GM19328 (cell line): Measurements from ENCODE around the gene KRT16.
"Not testable (repeated sequence)": the region's sequence is repeated elsewhere in the genome, so short reads cannot be mapped to it uniquely, and the experiment has no call there.

ENCODE experiments used
- ATAC-seq: cut with Tn5 transposase; IDR thresholded peaks from one replicate; pipeline ENCODE4 v1.9.1; 2021; ENCODE audit warnings: mild to moderate bottlenecking, moderate library complexity; ENCODE audit not compliant: unreplicated experiment

The KRT16 gene

DNA sequence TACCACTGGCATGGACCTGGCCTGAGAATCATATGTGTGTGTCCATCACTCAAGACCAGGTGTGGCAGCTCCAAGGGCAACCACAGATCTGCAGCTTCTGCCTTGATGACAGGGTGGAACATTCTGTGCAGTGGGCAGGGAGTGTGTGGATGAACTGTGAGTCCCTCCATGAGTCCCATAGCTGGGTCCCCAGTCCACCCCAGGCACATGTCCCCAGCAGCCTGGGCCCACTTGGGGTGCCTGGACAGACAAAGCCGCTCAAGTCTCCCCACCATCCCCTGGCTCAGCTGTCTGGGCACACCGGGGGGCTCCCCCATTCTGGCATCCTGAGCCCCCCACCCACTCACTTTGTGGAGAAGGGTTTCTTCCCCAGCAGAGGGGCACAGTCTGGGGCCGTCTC lies 4.6 kb upstream of the KRT16 start:
- no peak for ATAC-seq

GRCh38 chr17:41616486-41616885 lies 3.9 kb upstream of the KRT16 start:
- ATAC-seq, result not testable (repeated sequence)

DNA sequence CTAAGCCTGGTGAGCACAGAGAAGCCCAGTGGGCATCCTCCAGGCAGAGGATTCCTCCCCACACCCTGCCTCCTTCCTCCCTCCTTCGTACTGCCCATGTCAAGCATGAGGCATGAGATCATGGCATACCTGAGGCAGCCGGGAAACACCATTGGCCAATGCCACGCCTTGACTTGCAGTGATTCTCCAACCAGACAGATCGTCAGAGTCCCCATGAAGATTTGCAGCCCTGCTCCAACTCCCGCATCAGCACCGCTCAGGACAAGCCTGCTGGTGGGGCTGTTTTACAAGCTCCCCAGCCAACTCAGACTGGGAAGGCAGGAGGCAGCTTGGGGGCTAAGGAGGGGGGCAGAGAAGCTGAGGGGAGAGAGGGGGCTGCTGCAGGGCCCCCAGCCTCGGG lies 2.9 kb upstream of the KRT16 start:
- ATAC-seq, result no peak

DNA sequence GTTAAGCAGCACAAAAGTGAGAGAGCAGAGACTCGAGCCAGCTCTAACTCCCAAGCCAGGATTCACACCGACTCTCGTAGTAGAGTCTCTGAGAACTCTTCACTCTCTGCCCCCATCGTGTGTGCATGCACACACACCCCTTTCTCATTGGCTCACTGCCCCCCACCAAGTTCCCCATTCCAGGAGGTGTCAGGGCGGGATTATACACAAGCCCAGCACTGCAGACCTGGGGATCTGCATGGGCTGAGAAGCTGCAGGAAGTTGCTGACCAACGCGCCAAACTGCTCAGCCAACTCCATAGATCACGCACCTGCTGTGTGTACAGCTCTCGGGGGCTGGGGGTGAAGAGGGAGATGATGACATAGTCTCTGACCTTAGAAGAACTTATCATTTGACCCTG lies 2.2 kb upstream of the KRT16 start:
- ATAC-seq, result not testable (repeated sequence)

DNA sequence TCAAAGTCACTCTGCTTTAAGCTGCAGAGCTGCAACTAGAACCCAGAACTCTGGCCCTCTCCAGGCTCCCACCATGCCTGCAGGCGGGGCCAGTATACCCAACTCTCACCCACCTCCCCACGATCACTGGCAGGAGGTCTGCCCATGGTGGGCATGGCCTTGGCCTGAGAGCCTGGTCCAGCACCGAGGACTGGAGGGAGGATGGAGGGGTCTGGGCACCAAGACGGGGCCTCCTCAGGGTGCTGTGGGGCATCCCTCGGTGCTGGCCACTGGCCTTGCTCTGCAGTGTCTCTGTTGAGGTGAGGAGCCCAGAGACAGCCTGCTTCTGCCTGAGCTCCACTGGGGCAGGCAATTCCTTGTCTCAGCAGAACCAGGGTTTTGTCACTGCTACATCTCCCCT lies 1.5 kb upstream of the KRT16 start:
- no peak for ATAC-seq

DNA sequence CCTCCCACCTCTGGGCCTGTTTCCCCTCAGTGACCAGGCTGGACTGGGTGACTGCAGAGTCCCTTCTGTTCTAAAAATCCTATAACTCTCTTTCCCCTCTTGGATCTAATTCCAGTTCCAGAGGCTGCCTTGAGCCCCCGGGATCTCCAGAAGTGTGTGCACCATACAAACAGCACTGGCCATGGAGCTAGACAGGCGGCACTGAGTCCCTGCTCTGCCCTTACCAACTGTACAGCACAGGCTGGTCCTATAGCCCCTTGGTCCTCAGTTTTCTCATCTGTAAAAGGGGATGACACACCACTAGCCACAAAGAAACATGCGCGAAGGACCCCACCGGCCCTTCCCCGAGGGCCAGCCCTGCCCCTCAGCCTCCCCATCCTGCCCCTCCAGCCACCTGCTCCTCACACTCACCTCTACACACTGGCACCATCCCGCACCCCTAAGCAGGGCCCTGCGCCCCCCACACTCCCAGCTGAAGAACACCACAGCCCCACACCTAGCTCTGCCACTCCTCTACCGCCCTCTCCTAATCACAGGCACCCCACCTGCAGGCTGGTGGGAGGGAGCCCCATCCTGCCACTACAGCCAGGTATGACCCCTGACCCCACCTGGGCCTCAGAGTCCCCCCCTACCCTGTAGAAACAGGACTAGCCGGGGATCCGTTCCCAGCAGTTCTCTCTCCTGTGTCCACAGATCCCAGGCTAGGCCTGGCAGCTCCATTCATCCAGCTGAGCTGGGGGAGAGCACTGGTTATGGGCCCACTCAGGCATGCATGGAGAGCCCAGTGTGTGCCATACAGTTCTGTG lies 913 bp upstream of the KRT16 start:
- no peak for ATAC-seq

- no peak for ATAC-seq
Measured at GRCh38 chr17:41610965-41611640, 1.5 kb downstream of the KRT16 start.

DNA sequence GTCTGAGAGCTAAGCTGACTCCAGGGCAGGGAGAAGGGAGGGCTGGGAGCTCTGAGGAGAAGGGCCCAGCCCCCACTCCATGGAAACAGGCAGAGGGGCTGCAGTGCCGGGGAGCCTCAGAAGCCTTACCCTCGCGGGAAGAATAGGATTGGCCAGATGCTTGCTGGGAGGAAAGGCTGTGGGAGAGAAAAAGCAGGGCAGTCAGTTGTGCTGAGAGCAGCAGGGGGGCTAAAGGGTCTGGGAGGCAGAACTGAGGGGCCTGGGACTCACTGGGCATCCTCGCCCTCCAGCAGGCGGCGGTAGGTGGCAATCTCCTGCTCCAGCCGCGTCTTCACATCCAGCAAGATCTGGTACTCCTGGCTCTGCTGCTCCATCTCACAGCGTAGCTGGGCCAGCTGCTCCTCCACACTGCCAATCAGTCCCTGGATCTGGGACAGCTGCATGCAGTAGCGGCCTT lies 2.5 kb downstream of the KRT16 start:
- not testable (repeated sequence) for ATAC-seq

- not testable (repeated sequence) for ATAC-seq
Measured at GRCh38 chr17:41606930-41607329, 5.6 kb downstream of the KRT16 start.

DNA sequence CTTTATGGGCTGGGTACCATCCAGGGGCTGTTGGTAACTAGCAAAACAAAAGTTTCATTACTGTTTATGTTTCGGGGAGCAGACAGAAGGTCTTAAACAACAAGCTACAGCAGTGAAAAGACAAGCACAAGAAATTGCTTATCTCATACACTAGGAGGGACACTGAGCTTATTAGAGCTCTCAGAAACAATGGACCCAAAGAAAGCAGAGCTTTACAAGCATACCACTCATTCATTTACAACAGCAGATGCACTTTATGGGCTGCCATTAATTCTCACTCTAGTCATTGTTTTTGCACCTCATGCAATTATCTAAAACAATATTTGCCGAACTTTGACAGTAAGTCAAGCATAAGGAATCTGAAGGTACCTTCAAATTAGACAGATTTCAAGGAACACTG lies 10.0 kb downstream of the KRT16 start:
- ATAC-seq, result no peak

GRCh38 chr17:41600318-41600717 lies 12.2 kb downstream of the KRT16 start:
- ATAC-seq, result no peak

GRCh38 chr17:41599680-41600079 lies 12.9 kb downstream of the KRT16 start:
- no peak for ATAC-seq

GRCh38 chr17:41595585-41595984 lies 17.0 kb downstream of the KRT16 start:
- no peak for ATAC-seq

DNA sequence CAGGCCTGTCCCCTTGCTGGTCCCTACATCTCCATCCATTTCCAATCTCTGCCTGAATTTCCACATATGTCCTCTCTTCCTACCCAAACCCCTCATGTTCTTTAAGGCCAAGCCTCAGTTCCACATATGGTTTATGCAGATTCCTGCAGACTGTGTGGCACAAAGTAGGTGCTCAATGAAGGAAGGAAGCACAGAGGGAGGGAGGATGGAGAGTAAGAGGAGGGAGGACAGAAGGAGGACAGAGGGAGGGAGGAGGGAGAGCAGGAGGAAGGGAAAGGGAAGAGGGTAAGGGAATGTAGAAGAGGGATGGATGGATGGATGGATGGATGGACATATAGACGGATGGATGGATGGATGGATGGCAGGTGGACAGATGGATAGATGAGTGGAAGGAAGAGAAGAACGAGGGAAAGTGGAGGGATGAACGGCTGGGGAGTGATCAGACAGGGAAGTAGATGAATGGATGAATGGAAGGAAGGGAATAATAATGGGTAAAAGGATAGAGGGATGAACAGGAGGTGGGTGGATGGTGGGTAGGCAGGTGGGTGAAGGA lies 18.1 kb downstream of the KRT16 start:
- ATAC-seq, result no peak

- no peak for ATAC-seq
Measured at GRCh38 chr17:41593306-41593981, 19.1 kb downstream of the KRT16 start.

GRCh38 chr17:41592601-41593305 lies 19.8 kb downstream of the KRT16 start:
- no peak for ATAC-seq

DNA sequence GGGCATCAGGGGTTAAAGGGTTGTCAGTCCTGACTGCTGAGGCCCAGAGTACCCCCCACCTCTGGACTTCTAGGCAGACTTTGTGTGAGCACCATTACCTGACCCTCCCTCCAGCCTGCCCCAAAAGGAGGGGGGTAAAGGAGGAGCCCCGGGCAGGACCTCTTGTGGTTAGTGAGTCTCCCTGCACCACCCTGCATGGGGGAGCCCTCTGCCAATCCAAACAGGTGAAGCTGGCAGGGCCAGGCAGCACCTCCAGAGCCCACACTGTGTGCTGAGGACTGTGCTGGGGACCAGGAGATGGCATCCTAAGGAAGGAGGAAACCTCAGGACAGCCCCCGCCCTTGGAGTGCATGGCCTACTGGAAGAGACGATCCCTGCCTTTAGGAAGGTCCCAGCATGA lies 23.3 kb downstream of the KRT16 start:
- ATAC-seq, result no peak

DNA sequence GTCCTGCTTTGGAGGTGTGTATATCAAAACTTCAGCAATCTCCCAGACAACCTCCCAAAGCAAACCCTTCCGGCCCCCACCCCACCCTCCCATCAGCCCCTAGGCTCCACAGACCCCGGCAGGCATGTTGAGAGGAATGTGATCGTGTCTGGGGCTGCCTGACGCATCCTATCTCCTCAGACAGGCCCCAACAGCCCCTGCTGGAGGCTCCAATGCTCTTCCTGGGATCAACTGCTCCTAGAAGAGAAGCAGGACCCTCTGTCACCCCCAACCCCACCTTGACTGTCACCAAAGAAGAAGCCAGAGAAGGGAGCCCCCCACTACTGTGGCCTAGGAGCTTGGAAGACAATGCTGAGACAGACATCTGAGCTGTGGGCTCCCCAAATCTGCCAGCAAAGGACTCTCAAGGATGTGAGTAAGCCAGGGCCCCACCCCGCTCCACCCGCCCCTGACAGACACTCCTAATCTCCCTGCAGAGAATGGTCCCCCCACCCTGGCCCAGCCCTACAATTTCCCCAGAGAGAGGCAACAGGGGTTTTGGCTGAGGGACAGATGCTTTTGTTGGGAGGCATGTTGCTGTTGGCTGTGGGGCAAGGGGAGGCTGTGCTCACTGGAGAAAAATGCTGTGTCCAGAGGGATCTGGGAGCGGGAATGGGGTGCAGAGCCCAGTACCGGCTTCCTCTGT lies 24.3 kb downstream of the KRT16 start:
- no peak for ATAC-seq

DNA sequence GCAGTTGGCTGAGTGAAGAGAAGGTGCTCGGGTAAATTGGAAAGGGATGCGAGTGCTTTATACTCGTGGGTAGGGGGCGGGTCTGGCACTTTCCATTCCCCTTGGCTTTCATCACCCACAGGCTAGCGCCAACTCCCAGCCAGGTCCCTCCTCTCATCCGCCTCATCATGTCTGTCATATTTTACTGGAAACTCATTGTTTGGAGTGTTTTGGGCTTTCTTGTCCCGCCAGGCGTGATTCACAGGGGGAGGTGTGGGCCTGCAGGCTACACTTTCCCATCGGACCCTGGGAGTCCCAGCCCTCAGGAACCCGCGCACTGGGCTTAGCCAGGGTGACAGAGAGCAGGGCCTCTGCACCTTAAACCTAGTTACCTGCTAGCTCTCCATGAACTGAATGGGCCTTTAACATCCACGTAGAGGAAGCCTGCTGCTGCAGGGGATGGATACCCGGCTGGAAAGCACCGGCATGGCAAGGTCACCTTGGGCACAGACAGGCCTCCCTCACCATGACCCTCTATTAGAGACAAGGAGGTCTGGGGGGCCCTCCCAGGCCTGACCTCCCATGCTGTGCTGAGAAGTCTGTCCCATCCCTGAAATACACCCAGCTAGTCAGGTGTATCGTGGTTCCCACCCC lies 25.6 kb downstream of the KRT16 start, which contains the start of gene KRT14:
KRT14 (minus strand) TSS at position 33 of the 633 bp plus-strand sequence. CDS start 61 bp downstream, outside the sequence.
- no peak for ATAC-seq
